HG02759 (cell line): ENCODE results near the gene CENPP.
"Not testable (repeated sequence)": the region's sequence is repeated elsewhere in the genome, so short reads cannot be mapped to it uniquely, and the experiment has no call there.

ENCODE experiments used
- ATAC-seq: cut with Tn5 transposase; IDR thresholded peaks from one replicate; pipeline ENCODE4 v1.9.1; 2021; ENCODE audit warnings: mild to moderate bottlenecking, moderate library complexity; ENCODE audit not compliant: unreplicated experiment

The CENPP gene

DNA sequence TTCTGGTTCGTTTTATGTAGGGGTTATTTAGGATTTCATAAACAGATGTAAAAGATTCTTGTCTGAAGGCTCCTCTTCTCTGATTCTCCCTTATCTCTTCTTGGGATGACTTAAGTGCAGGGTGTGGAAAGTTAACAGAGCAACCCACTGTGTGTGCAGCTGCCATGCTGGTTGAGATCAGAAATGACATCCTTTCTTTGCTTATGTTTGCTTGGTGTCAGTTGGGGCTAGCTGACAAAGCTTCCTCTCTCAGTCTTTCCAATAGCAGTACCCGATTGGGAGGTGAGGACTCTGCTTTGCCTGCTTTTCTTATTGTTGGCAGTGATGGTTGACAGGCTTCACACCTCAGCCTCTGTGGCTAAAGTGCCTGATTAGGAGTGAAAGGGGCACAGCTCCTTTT, 52.1 kb downstream of the CENPP start:
- no peak for ATAC-seq

DNA sequence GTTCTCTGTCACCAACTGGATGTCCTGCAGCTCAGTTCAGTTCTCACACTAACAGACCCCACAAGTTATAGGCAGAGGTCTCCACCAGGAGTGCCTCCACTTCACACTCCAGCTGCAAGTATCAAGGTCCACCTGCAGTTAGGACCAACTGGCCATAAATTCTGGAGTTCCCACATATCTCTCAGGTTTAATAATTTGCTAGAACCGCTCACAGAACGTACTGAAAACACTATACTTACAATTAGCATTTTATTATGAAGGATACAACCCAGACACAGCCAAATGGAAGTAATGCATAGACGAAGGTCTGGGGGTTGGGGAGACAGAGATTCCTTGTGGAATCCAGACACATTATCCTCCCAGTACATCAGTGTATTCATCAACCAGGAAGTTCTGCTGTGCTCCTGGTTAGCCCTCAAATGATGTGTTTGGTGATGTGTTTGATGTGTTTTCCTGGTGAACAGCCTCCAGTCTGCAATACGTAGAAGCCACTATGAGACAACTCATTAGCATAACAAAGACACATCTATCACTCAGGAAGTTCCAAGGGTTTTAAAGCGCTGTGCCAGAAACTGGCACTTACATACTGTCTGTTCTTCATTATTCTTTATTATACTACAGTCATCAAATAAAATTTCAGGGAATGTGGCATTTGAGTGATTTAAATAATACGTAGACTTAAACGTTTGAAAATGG, 53.3 kb downstream of the CENPP start:
- ATAC-seq = no peak

GRCh38 chr9:92380603-92381002, 54.9 kb downstream of the CENPP start:
- no peak for ATAC-seq

GRCh38 chr9:92381775-92382174, 56.0 kb downstream of the CENPP start:
- no peak for ATAC-seq

DNA sequence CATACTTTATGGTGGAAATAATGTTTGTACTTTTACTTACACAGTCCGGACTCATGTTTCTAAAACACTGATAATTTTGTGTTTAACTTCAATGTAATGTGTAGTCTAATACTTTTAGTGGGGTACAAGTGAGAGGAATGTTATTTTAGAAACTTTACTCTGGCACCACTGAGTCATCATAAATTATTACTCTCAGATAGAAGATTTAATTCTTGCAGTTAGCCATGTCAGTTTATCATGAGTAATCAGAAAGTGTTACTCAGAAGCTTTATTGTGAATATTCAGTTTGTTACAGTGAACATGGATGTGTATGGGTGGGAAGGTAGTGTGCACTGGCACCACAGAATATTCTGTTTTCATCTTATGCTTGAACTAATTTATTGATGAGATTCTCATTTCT, 58.6 kb downstream of the CENPP start:
- no peak for ATAC-seq

- no peak for ATAC-seq
Measured at GRCh38 chr9:92385001-92385400, 59.2 kb downstream of the CENPP start.

GRCh38 chr9:92385477-92385876, 59.7 kb downstream of the CENPP start:
- ATAC-seq = no peak

GRCh38 chr9:92385953-92386352, 60.2 kb downstream of the CENPP start:
- no peak for ATAC-seq

GRCh38 chr9:92392690-92393089, 66.9 kb downstream of the CENPP start:
- ATAC-seq = no peak

GRCh38 chr9:92393686-92394085, 67.9 kb downstream of the CENPP start:
- ATAC-seq = no peak

DNA sequence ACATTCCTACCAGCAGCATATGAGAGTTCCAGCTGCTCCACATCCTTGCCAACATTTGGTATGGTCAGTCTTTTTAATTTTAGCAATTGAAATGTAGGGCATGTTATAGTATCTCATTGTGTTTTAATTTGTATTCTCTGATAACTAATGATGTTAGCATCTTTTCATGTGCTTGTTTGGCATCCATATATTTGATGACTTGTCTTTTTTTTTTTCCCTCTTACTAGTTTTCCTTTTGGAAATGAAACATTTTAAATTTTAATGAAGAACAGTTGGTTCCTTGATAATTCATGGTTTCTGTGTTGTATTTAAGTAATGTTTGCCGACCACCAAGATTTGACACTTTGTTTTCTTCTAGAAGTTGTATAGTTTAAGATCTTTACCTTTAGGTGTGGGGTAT, 69.9 kb downstream of the CENPP start:
- ATAC-seq = no peak

DNA sequence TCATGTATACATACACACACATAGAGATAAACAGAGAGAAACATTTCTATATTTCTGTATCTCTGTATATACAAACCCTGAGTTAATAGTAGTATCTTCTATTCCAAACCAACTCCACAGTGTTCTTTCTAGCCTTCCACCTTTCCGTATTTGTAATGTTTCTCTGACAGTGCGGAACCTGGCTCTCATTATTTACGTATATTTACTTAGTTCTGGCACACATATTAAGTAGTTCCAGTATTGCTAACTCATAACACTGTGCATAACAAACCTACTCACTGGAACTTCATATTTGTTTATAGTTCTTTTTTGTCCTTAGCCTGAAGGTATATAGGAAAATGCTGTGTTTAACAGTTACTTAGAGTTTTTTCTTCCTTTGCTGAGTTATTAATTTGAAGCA, 72.1 kb downstream of the CENPP start:
- ATAC-seq = no peak

DNA sequence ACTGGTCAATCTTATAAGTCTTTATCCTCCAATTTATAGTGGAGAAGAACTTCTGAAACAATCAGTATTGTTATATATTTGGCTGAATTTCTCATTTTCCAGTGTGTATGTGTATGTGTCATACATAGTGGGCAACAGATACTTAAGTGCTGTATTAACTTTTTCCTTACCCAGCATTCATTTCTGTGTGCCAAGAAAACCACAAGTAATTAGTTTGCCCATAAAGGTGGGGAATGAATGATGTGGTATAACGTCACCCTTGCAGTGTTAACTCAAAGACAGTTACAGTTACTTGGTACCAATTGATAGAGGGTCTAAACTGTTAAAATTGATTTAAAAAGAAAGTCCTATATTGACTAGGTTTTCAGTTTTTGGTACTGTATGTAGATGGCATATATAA, 76.6 kb downstream of the CENPP start:
- ATAC-seq = no peak

DNA sequence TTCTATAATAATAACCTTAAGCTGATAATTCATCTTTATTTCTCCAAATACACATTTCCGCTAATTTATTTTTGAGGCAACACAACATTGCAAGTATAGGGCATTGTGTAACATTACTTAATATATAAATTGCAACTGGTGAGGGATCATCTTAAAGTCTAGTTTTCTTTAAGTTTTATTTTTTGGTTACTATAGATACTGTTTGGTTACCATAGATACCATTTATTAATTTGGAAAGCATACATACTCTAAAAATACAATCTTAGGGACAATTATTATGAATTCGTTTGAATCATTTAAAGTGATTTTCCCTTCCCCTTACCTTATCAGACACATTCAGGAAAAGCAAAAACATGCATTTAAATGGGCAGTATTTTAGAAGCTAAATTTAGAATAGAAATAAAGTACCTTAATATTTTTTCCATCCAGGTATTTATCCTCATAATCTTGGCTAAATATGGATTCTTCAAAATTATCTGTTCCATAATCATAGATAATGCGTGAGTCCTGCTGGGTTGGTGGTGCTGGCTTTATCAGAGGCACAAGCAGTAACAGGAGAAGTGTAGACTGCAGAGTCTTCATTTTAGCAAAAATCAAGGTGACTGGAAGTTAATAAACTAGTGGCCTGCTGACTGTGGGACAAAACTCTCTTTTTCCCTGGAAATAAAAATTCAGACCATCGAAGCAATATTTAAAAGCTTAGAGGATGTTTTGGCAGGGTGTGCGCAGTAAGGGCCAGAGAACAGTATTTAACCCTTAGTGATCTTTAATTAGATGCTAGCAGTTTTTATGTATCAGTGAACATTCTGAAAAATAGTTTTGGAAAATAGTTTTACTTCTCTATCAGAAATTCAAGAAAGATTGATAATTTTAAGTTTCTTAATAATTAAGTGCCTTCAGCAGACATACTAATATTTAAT, 77.3 kb downstream of the CENPP start:
- no peak for ATAC-seq

GRCh38 chr9:92404042-92404836, 78.5 kb downstream of the CENPP start, which contains the start of gene OGN:
TSS of gene OGN (minus strand) at chr9:92404578. CDS start at chr9:92403407, 1,171 bp downstream.
- no peak for ATAC-seq

GRCh38 chr9:92405818-92406217, 80.1 kb downstream of the CENPP start:
- no peak for ATAC-seq

DNA sequence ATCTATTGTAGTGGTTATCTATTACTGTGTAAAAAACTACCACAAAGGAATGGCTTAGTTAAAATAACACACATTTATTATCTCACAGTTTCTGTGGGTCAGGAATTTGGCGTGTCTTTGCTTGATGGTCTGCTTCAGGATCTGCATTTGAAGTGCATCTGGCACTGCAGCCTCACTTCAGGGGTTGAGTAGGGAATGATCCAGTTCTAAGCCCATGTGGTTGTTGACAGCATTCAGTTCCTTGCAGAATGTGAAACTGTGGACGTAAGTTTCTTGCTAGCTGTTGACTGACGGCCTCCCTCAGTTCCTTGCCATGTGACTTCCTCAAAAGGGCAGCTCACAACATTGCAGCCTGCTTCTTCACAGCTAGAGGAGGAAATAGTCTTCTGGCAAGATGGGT, 80.7 kb downstream of the CENPP start:
- ATAC-seq = no peak

- no peak for ATAC-seq
Measured at GRCh38 chr9:92407818-92408217, 82.1 kb downstream of the CENPP start.

DNA sequence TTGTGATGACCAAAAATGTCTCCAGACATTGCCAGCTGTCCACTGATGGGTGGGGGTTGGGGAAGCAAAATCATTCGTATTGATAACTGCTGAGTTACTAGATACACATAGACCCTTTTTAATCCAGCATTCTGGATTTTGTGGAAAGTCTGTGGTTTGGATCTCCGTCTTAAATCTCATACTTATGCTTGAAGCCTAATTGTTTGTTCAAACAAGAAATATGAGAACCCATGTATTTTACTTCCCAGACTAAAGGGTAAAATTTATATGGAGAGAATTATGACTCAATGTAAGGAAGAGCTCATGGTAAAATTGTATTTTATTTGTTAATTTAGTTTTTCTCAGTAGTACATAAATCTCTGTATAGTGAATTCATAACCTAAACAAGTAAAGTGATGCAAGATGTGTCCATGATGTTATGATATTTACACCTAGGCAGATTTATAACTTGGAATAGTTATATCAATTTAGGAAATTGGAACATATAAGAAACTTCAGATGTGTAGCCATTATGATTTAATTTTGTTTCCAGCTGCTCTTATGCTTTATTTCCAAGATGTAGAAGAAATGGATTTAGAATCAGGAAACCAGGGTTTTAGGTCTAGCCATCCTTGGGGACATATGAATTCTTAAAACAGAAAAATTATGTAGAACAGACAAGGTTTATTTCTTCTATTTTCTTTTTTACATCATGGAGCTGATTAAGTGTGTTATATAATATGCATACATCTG, 83.2 kb downstream of the CENPP start:
- ATAC-seq = no peak

- not testable (repeated sequence) for ATAC-seq
Measured at GRCh38 chr9:92411157-92411556, 85.4 kb downstream of the CENPP start.

DNA sequence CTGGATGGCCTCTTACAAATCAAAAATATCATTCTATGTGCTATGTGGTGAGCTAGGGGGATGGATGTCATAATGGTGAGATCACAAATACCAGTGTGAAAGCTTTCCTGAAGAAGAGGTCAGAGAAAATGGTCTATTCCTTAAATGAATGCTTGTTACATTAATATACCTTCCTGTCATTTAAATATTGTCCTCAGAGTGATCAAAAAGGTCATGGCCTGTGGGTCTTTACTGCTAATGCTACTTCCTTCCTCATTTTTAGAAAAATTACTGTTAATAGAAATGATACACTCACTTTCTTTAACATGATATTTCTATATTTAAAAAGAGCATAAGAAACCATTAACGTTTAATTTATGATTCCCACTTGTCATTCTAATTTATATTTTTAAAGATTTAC, 88.8 kb downstream of the CENPP start:
- ATAC-seq = no peak
